ENCODE results near the gene DHRS11.

DHRS11 gene

DNA sequence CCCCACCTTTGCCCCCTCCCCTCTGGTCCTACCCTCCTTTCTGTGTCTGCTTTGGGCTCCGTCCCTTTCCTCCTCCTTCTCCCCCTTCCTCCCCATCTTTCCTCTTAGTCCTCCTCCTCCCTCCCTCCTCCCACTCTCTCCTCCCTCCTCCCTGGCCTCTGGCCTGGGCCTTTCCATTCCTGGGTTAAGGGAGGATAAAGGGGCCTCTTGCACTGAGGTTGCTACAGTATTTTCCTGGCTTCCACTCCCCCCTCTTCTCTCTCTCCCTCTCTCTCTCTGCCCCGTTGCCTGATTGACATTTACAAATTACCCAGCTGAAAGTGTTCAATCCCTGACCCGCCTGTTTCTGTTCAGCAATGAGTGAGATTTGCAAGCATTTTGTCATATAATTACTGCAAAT lies 53.7 kb downstream of the DHRS11 start:
- no peak for DNase-seq (ENCODE audit: low read depth, low spot score)
- TF ChIP-seq, protein P1, sequence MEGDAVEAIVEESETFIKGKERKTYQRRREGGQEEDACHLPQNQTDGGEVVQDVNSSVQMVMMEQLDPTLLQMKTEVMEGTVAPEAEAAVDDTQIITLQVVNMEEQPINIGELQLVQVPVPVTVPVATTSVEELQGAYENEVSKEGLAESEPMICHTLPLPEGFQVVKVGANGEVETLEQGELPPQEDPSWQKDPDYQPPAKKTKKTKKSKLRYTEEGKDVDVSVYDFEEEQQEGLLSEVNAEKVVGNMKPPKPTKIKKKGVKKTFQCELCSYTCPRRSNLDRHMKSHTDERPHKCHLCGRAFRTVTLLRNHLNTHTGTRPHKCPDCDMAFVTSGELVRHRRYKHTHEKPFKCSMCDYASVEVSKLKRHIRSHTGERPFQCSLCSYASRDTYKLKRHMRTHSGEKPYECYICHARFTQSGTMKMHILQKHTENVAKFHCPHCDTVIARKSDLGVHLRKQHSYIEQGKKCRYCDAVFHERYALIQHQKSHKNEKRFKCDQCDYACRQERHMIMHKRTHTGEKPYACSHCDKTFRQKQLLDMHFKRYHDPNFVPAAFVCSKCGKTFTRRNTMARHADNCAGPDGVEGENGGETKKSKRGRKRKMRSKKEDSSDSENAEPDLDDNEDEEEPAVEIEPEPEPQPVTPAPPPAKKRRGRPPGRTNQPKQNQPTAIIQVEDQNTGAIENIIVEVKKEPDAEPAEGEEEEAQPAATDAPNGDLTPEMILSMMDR (IDR thresholded peaks at IDR 0.05; ENCODE audit: low read depth, low read length): no peak
- in situ Hi-C loops (cut with HindIII; ENCODE audit: low sequenced_read_pairs): no loop called here
- H3K4me3 ChIP-seq (ENCODE audit: low read depth, low read length): no peak overlapping the region

DNA sequence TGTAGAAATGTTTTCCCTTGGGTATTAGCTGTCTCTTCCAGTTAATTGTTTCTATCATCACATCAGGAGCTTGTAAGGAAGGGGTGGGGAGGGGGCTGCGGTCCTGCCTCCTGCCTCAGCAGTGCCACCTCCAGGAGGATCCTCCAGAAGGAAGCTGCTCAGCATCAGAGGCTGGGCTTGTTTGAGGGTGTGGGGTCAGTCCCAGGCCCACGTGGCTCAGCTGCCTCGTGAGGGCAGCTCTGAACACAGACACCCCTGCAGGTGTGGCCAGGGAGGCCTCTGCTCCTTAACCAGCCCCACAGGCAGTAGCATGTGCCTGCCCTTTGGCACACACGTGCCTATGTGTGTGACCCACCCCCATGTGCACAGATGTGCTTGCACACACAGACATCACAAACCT lies 56.0 kb downstream of the DHRS11 start:
- H3K4me3 ChIP-seq (ENCODE audit: low read depth, low read length): no peak overlapping the region
- in situ Hi-C loops (cut with HindIII; ENCODE audit: low sequenced_read_pairs): no loop called here
- TF ChIP-seq, protein P1 (IDR thresholded peaks at IDR 0.05; ENCODE audit: low read depth, low read length): no peak
- DNase-seq (ENCODE audit: low read depth, low spot score): no peak

DNA sequence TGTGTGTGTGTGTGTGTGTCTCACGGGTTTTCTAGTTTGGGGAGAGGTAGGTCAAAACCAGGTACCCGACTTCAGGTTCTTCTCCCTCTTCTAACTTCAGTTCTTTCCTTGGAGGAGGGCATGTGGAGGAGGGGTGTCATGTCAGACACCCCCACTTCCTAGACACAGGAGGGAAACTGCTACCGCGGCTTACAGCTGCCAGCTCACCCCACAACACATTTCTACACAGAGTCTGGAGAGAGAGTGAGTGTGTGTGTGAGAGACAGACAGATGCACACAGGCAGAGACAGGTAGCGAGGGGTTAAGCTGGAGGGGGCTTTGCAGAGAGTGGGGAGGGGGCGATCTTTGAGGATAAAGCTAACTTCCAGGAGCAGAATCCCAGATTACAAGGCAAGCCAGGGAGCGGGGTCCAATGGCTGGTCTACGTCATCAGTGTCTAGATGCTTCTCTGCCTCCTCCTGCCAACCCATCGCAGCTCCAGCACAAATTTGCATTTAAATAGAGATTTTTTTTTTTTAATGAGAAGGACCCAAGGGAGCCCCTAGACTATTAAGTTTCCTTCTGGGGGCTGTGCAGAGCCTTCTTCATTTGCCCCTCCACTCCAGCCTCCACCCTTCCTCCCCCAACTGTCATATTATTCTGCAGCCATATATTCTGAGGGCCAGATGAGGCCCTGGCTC lies 58.6 kb downstream of the DHRS11 start:
- in situ Hi-C loops (cut with HindIII; ENCODE audit: low sequenced_read_pairs): no loop called here
- no peak for DNase-seq (ENCODE audit: low read depth, low spot score)
- TF ChIP-seq, protein P1 (IDR thresholded peaks at IDR 0.05; ENCODE audit: low read depth, low read length): no peak
- H3K4me3 ChIP-seq (ENCODE audit: low read depth, low read length): no peak overlapping the region
